Fibroblast of villous mesenchyme (primary cell): Measurements from ENCODE around the gene PTPRN2. TPM values are rescaled to one million over a fixed set of nuclear protein-coding genes. Genes with fewer than 3 reads are reported as not detected.
"Not testable (repeated sequence)": the region's sequence is repeated elsewhere in the genome, so short reads cannot be mapped to it uniquely, and the experiment has no call there.

Source experiments
- DNase-seq: peaks from one replicate; pipeline ENCODE4 v3.0.0-alpha.2; 2010; ENCODE audit warnings: low read depth
- H3K4me3 ChIP-seq: 2 replicates; pipeline ENCODE4 v1.5.1; 2011; ENCODE audit warnings: low read depth, mild to moderate bottlenecking, low read length
- total RNA-seq: library from RNA; depleted of rRNA; stranded (reverse); fragments of >200 nt; gene quantifications from 2 replicates; pipeline ENCODE4 v1.2.3, GENCODE V29; 2012
- TF ChIP-seq, protein P1 (sequence below): IDR thresholded peaks from 2 replicates; pipeline ENCODE4 v1.5.1; 2012; ENCODE audit warnings: low read depth, mild to moderate bottlenecking, low read length; ENCODE audit not compliant: insufficient read depth

Gene PTPRN2
- total RNA-seq, 1 donor, result not detected

DNA sequence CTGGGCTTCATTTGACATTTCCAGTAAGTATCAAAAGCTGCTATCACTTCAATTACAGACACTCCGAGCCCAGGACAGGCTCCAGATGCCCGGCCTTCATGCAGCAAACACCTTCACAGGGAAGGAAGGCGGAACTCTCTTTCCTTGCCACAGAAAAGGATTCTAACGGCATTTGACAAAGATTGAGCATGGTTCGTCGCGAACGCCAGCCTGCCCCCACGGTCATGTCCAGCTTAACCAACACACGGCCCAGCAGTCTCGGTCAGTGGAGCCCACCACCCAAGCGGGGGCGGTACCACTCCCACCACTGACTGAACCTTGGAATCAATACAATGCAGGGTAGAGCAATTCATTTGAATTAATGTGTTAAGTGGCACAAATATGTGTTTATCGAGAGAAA lies 643.6 kb downstream of the PTPRN2 start:
- no peak for DNase-seq
- TF ChIP-seq, protein P1, sequence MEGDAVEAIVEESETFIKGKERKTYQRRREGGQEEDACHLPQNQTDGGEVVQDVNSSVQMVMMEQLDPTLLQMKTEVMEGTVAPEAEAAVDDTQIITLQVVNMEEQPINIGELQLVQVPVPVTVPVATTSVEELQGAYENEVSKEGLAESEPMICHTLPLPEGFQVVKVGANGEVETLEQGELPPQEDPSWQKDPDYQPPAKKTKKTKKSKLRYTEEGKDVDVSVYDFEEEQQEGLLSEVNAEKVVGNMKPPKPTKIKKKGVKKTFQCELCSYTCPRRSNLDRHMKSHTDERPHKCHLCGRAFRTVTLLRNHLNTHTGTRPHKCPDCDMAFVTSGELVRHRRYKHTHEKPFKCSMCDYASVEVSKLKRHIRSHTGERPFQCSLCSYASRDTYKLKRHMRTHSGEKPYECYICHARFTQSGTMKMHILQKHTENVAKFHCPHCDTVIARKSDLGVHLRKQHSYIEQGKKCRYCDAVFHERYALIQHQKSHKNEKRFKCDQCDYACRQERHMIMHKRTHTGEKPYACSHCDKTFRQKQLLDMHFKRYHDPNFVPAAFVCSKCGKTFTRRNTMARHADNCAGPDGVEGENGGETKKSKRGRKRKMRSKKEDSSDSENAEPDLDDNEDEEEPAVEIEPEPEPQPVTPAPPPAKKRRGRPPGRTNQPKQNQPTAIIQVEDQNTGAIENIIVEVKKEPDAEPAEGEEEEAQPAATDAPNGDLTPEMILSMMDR, result no peak
- H3K4me3 ChIP-seq, result no peak overlapping the region

DNA sequence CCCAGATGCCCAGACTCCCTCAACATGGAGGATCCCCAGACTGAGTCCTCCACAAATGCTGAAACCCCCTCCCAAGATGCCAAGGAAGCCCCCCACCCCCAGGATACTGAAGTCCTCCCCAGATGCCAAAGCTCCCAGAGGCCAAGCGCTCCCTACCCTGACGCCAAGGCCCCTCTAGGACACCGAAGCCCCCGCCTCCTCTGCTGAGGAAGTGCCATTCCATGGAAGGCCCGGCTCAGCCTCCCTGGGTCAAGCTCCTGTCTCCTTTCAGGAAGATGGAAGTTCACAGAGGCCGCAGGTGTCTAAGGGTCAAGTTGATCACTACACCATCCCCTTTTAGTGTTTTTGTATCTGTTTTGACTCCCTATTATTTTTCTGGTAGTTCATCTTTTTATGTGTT lies 644.1 kb downstream of the PTPRN2 start:
- H3K4me3 ChIP-seq, result no peak overlapping the region
- DNase-seq, result no peak
- TF ChIP-seq, protein P1, result no peak

DNA sequence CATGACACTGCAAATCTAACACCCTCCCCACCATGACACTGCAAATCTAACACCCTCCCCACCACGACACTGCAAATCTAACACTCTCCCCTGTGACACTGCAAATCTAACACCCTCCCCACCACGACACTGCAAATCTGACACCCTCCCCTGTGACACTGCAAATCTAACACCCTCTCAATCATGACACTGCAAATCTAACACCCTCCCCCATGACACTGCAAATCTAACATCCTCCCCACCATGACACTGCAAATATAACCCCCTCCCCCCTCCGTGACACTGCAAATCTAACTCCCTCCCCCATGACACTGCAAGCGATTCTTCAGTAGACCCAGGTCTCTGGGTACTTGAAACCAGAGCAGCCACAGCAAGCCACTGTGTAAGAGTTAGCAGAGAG lies 646.4 kb downstream of the PTPRN2 start:
- H3K4me3 ChIP-seq, result no peak overlapping the region
- DNase-seq, result no peak
- TF ChIP-seq, protein P1, result no peak

DNA sequence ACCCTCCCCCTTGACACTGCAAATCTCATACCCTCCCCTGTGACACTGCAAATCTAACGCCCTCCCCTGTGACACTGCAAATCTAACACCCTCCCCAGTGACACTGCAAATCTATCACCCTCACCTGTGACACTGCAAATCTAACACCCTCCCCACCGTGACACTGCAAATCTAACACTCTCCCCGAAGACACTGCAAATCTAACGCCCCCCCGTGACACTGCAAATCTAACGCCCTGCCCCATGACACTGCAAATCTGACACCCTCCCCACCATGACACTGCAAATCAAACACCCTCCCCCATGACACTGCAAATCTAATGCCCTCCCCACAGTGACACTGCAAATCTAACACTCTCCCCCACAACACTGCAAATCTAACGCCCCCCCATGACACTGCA lies 647.1 kb downstream of the PTPRN2 start:
- H3K4me3 ChIP-seq, result no peak overlapping the region
- no peak for DNase-seq
- TF ChIP-seq, protein P1, result no peak

DNA sequence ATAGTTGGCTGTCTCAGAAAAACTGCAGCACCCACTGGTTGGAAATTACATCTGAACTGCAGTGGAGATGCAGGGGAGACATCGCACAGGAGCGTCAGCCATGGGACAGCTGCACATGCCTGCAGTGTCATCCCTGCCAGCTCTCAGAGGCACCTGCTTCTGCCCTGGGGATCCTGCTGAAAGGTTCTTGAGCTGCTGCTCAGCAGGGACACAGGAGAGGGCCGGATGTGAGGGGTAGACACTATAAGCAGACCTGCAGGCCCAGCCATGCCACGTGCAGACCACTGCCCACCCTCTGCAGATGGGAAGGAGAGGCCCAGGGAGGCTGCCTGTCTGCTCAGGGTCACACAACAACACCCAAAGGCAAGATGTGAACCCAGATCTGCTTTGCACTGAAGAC lies 649.4 kb downstream of the PTPRN2 start:
- no peak overlapping the region for H3K4me3 ChIP-seq
- no peak for DNase-seq
- TF ChIP-seq, protein P1, result no peak

DNA sequence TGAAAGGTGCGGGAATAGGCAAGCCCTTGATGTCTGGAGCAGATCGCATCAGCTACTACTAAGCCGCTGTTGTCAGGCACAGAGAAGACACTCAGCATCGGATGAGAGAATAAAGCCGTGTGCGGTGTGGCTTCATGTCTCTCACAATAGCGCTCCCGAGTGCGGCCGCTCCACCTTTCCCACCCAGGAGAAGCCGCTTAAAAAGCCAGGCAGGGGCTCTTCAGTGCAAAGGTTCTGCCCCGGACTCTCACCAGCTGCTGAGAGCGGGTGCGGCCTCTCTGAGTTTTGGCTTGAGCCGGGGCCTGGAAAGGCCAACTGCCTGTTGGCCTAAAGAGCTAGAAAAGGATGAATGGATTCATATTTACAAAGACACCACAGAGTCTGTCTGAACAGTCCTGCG lies 650.2 kb downstream of the PTPRN2 start:
- no peak for DNase-seq
- TF ChIP-seq, protein P1, result no peak
- no peak overlapping the region for H3K4me3 ChIP-seq

DNA sequence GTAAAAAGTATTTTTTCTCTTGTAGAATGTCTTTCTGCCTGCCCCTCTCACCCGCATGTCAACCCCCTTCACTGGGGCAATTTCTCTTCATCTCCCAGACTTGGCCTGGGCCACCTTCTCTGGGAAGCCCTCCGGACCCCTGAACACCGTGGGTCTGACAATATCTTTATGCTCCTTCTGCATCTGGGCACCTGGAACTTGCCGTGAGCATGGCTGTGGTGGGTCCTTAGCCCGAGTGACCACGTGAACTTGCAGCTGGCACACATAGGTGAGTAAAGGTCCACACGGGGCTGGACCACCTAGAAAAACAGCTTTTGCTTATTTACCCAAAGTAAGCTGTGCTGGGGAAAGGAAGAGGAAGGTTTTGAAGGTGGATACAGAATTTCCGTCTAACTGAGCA lies 650.6 kb downstream of the PTPRN2 start:
- TF ChIP-seq, protein P1, result no peak
- no peak for DNase-seq
- H3K4me3 ChIP-seq, result no peak overlapping the region

DNA sequence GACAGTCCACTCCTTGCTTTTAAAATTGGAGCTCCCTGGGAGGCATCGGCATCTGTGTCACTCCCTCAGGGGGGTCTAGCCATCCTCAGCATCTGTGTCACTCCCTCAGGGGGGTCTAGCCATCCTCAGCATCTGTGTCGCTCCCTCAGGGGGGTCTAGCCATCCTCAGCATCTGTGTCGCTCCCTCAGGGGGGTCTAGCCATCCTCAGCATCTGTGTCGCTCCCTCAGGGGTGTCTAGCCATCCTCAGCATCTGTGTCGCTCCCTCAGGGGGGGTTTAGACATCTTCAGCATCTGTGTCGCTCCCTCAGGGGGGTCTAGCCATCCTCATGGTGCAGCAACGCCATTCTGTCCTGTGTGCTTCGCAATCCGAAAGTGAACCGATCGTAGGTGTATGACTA lies 651.9 kb downstream of the PTPRN2 start:
- not testable (repeated sequence) for H3K4me3 ChIP-seq, DNase-seq

DNA sequence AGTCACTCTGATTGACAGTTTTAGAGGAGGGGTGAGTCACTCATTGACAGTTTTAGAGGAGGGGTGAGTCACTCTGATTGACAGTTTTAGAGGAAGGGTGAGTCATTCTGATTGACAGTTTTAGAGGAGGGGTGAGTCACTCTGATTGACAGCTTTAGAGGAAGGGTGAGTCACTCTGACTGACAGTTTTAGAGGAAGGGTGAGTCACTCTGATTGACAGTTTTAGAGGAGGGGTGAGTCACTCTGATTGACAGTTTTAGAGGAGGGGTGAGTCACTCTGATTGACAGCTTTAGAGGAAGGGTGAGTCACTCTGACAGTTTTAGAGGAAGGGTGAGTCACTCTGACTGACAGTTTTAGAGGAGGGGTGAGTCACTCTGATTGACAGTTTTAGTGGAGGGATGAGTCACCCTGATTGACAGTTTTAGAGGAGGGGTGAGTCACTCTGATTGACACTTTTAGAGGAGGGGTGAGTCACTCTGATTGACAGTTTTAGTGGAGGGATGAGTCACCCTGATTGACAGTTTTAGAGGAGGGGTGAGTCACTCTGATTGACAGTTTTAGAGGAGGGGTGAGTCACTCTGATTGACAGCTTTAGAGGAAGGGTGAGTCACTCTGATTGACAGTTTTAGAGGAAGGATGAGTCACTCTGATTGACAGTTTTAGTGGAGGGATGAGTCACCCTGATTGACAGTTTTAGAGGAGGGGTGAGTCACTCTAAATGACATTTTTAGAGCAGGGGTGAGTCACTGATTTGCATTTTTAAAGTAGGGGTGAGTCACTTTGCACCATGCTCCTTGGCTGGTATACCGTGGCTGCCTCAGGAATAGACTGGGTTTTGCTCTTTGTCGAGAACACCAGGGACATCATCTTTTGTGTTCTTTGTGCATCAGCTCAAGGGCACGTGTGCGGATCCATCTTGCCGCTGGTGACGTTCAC lies 654.1 kb downstream of the PTPRN2 start:
- DNase-seq, H3K4me3 ChIP-seq: not testable (repeated sequence)
